Breast epithelium (tissue), 3 donors: ENCODE measurements around the gene IGSF11.

Experiments used
- POLR2A ChIP-seq: fragments of 450-650 bp; IDR thresholded peaks from one replicate; pipeline ENCODE4 v1.6.1; 2016; ENCODE audit warnings: antibody characterized with exemption, mild to moderate bottlenecking, moderate library complexity
- POLR2AphosphoS5 ChIP-seq, 3 donors: sonication (generic); formaldehyde crosslinking; IDR thresholded peaks; one replicate each; pipeline ENCODE4 v1.6.1; 2017; ENCODE audit warnings: antibody characterized with exemption in 3 of 3
- TF ChIP-seq, protein P1 (sequence below), 3 donors: fragments of 450-650 bp; IDR thresholded peaks; one replicate each; pipeline ENCODE4 v1.5.1; 2016 to 2017; ENCODE audit warnings: antibody characterized with exemption in 3 of 3, mild to moderate bottlenecking in 3 of 3, moderate library complexity in 3 of 3

DNA sequence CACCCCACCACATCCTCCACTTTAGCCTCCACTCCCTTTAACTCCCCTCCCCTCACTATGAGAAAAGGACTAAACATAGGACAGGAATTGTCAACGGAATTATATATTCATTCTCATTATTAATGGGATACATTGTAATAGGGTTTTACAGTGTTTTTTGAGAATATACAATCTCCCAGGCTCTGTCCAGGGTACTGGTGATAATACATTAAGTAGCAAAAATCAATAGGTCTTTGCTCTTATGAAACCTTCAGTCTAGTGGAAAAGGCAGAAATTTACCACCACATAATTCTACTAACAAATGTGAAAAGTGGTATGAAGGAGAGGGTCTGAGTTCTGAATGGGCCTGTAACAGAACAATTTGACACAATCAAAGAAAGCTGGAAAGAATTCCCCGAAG, 28.2 kb upstream of the IGSF11 start:
- TF ChIP-seq, protein P1, sequence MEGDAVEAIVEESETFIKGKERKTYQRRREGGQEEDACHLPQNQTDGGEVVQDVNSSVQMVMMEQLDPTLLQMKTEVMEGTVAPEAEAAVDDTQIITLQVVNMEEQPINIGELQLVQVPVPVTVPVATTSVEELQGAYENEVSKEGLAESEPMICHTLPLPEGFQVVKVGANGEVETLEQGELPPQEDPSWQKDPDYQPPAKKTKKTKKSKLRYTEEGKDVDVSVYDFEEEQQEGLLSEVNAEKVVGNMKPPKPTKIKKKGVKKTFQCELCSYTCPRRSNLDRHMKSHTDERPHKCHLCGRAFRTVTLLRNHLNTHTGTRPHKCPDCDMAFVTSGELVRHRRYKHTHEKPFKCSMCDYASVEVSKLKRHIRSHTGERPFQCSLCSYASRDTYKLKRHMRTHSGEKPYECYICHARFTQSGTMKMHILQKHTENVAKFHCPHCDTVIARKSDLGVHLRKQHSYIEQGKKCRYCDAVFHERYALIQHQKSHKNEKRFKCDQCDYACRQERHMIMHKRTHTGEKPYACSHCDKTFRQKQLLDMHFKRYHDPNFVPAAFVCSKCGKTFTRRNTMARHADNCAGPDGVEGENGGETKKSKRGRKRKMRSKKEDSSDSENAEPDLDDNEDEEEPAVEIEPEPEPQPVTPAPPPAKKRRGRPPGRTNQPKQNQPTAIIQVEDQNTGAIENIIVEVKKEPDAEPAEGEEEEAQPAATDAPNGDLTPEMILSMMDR (IDR thresholded peaks at IDR 0.05), result no peak
- TF ChIP-seq POLR2A, result no peak
- no peak for TF ChIP-seq POLR2AphosphoS5 (IDR thresholded peaks at IDR 0.05)
